Karpas-422 (cell line): ENCODE data around the gene SLC7A9. TPM values are rescaled to one million over a fixed set of nuclear protein-coding genes. Genes with fewer than 3 reads are reported as not detected.

ENCODE experiments used
- DNase-seq: peaks from one replicate; pipeline ENCODE4 v3.0.0-alpha.2; 2015
- H2AFZ ChIP-seq: fragments of 200-600 bp; sonication (generic); 2 replicates; pipeline ENCODE4 v1.6.1; 2014; ENCODE audit warnings: antibody characterized with exemption, low read length, mixed read lengths
- H3K27ac ChIP-seq: fragments of 200-600 bp; sonication (generic); 2 replicates; pipeline ENCODE4 v1.5.1; 2014; ENCODE audit warnings: mild to moderate bottlenecking, low read length, moderate library complexity
- H3K27me3 ChIP-seq: fragments of 200-600 bp; sonication (generic); 2 replicates; pipeline ENCODE4 v1.6.1; 2014; ENCODE audit warnings: low read length, mixed read lengths
- H3K36me3 ChIP-seq: fragments of 200-600 bp; sonication (generic); 2 replicates; pipeline ENCODE4 v1.6.1; 2014; ENCODE audit warnings: low read length, mixed read lengths; ENCODE audit not compliant: insufficient read depth
- H3K4me1 ChIP-seq: fragments of 200-600 bp; sonication (generic); 2 replicates; pipeline ENCODE4 v1.6.1; 2014; ENCODE audit warnings: mild to moderate bottlenecking, low read length, mixed read lengths
- H3K4me2 ChIP-seq: fragments of 200-600 bp; sonication (generic); 2 replicates; pipeline ENCODE4 v1.6.1; 2014; ENCODE audit warnings: low read length, low read depth, mild to moderate bottlenecking; ENCODE audit not compliant: poor library complexity, severe bottlenecking
- H3K4me3 ChIP-seq: fragments of 200-600 bp; sonication (generic); 2 replicates; pipeline ENCODE4 v1.5.1; 2014; ENCODE audit warnings: mild to moderate bottlenecking, antibody characterized with exemption, low read length, mixed read lengths
- H3K79me2 ChIP-seq: fragments of 200-600 bp; sonication (generic); 2 replicates; pipeline ENCODE4 v1.6.1; 2014; ENCODE audit warnings: mild to moderate bottlenecking, low read length, mixed read lengths
- H3K9ac ChIP-seq: fragments of 200-600 bp; sonication (generic); 2 replicates; pipeline ENCODE4 v1.6.0; 2014; ENCODE audit warnings: low read length
- H3K9me2 ChIP-seq: fragments of 200-600 bp; sonication (generic), shearing (Covaris generic); replicated peaks from 2 replicates; pipeline ENCODE4 v1.6.0; 2014; ENCODE audit warnings: mild to moderate bottlenecking, low read length, moderate library complexity; ENCODE audit not compliant: insufficient read depth
- H3K9me3 ChIP-seq: fragments of 300-700, 200-600 bp; sonication (generic); 2 replicates; pipeline ENCODE4 v1.6.1; 2014; ENCODE audit warnings: low read length, mixed read lengths
- H4K20me1 ChIP-seq: fragments of 200-600 bp; sonication (generic); 2 replicates; pipeline ENCODE4 v1.6.1; 2014; ENCODE audit warnings: mild to moderate bottlenecking, antibody characterized with exemption, low read length, low read depth; ENCODE audit not compliant: insufficient read depth
- total RNA-seq: library from RNA; depleted of rRNA; stranded (reverse); fragments of >200 nt; shearing (Covaris generic); gene quantifications from 2 replicates; pipeline ENCODE4 v1.2.3, GENCODE V29; 2014; ENCODE audit warnings: low replicate concordance

The SLC7A9 gene
- total RNA-seq, 1 experiment from 2014 or later, result not detected

DNA sequence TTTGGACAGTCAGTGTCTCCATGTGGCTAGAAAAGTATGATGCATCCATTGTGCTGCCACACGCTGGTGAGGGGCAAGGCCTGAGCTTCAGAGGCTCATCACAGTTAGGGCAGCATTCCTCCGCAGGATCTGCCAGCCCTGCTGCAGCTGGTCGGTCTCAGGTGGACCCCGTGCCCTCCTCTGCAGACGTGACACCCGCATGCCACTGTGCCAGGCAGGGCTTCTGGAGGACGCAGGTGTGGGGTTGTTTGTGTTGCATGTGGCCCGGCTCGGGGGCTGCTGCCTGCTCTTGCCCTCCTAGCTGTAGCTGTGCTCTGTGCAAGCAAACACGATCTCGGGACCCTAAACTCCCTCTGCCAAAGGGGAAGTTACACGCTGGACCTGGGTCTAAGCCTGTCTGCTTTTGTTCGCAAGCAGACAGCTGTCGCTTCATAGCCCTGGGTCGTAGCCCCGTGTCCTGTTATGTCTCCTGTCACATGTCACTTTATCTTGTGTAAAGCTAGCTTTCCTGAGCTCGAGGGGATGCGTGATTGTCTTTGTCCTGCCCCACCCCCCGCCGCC, 45.3 kb downstream of the SLC7A9 start:
- Histone ChIP-seq H4K20me1 (no peaks in the 10 kb centered on the region), H3K4me2 (no peak overlapping the region), H3K9me2 (no peaks in the 10 kb centered on the region), H2AFZ (no peak overlapping the region), H3K27me3 (no peaks in the 10 kb centered on the region), H3K36me3 (no peaks in the 10 kb centered on the region), H3K9me3 (no peaks in the 10 kb centered on the region), H3K4me1 (no peaks in the 10 kb centered on the region), H3K4me3 (no peak overlapping the region), H3K79me2 (no peaks in the 10 kb centered on the region), H3K9ac (no peak overlapping the region), H3K27ac (no peak overlapping the region)
- no peak for DNase-seq

DNA sequence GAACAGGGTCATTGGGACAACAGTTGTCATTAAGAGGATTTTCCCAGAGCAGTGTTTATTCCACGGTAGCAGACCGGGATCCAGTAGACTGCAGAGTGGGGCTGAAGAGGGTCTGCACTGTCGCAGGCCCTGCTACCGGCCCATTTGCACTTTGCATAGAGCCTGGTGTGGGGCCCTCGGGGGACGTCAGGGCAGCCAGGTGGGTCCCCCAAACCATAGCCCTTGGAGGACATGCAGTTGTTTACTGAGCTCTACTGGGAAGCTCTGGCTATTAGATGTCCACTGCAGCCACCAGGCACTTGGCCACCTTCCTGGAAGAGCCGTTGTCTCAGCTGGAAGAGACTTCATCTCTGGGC, 45.8 kb downstream of the SLC7A9 start:
- no peaks in the 10 kb centered on the region for H3K36me3 ChIP-seq
- no peak overlapping the region for H3K9ac ChIP-seq
- H3K4me1 ChIP-seq, result no peaks in the 10 kb centered on the region
- no peak overlapping the region for H3K27ac ChIP-seq
- no peaks in the 10 kb centered on the region for H3K9me3 ChIP-seq
- peak; percentile 17 for DNase-seq
- H3K27me3 ChIP-seq, result no peaks in the 10 kb centered on the region
- H3K79me2 ChIP-seq, result no peaks in the 10 kb centered on the region
- no peaks in the 10 kb centered on the region for H4K20me1 ChIP-seq
- no peak overlapping the region for H2AFZ ChIP-seq
- no peaks in the 10 kb centered on the region for H3K9me2 ChIP-seq
- H3K4me2 ChIP-seq, result no peak overlapping the region
- H3K4me3 ChIP-seq, result no peak overlapping the region

DNA sequence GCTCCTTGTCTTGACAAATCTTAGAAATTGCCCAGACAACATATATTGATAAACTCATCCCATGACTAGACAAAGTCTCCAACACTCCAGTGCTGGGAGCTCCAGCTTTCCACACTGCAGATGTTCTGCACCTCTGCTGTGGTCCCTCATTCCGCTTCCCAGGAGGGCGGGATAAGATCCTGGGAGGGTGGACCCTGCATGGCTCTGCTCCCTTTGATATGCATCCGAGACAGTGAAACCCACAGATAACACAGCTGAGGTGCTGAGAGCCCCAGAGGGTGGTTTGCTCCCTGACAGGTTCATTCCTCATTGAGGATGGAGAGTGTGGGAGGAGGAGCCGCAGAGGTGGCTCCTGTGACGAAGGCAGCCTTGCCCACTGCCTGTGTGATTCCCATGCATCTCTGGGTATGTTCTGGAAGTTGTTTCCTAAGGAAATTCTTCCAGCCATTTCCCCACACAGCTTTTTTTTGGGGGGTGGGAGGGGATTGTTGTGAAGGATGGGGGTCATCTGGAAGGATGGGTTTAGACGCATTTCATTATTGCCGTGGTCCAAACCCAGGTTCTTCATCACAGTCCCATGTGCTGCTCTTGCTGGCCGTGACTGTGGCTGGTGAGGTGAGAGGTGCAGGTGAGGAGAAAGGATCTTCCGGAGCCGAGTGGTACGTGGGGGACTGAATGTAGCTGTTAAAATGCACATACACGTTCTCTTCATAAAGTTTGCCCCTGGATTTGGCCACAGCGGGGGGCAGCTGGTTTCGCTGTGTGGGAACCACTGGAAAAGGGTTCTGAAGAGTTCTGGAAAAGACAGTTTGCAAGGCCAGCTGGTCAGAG, 46.4 kb downstream of the SLC7A9 start:
- no peak overlapping the region for H2AFZ ChIP-seq
- no peaks in the 10 kb centered on the region for H3K27me3 ChIP-seq
- no peak overlapping the region for H3K4me3 ChIP-seq
- H3K27ac ChIP-seq, result no peak overlapping the region
- peak; percentile 29 for DNase-seq
- H3K9me2 ChIP-seq, result no peaks in the 10 kb centered on the region
- no peak overlapping the region for H3K9ac ChIP-seq
- no peaks in the 10 kb centered on the region for H3K79me2 ChIP-seq
- no peaks in the 10 kb centered on the region for H4K20me1 ChIP-seq
- H3K9me3 ChIP-seq, result no peaks in the 10 kb centered on the region
- H3K4me1 ChIP-seq, result no peaks in the 10 kb centered on the region
- H3K36me3 ChIP-seq, result no peaks in the 10 kb centered on the region
- no peak overlapping the region for H3K4me2 ChIP-seq

DNA sequence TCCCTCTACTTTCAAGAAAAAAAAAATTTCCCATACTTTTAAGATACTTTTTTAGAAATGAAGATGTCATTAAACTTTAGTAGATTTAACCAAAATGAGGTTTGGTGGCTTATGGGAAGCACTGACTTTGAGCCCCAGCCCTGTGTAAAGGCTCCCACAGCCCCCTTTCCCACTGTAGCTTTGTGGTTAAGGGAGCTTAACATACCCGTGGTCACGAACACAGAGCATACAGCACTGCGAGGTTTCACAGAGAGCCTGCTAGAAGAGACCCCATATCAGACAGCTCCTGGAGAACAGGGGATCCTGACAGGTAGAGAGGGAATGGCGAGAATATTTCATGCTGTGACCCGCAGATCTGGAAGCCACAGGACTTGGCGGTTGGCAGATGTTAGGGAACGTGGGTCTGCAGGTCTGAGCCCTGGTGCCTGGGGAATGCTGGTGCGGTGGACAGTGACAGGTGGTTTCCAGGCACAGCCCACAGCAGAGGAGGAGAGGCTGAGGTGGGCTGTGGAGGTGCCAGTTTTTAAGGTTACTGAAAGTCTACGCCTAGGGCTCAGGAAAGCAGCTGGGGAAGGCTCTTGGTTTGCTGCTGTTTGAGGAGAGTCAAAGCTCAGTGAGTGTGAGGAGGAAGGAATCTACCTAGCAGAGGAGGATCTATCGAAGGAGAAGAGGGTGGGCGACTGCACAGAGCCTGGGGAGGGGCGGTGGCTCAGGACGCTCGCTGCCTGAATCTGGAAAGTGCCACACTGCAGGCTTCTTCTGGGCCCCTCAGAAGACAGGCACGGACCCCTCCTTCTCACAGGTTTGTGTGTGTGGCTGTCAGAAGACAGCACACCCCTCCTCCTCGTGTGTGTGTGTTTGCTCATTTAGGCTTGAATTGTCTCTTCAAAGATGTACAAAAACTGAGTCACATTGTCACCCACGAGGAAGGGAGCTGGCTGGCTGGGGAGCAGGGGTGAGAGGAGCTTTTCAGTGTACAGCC, 49.9 kb downstream of the SLC7A9 start:
- H3K9me3 ChIP-seq, result no peaks in the 10 kb centered on the region
- H3K27me3 ChIP-seq, result no peaks in the 10 kb centered on the region
- H4K20me1 ChIP-seq, result no peaks in the 10 kb centered on the region
- peak; percentile 38 for DNase-seq
- no peak overlapping the region for H2AFZ ChIP-seq
- H3K27ac ChIP-seq, result no peak overlapping the region
- no peak overlapping the region for H3K4me3 ChIP-seq
- no peaks in the 10 kb centered on the region for H3K36me3 ChIP-seq
- H3K79me2 ChIP-seq, result no peaks in the 10 kb centered on the region
- H3K4me1 ChIP-seq, result no peaks in the 10 kb centered on the region
- H3K9me2 ChIP-seq, result no peaks in the 10 kb centered on the region
- no peak overlapping the region for H3K9ac ChIP-seq
- no peak overlapping the region for H3K4me2 ChIP-seq

DNA sequence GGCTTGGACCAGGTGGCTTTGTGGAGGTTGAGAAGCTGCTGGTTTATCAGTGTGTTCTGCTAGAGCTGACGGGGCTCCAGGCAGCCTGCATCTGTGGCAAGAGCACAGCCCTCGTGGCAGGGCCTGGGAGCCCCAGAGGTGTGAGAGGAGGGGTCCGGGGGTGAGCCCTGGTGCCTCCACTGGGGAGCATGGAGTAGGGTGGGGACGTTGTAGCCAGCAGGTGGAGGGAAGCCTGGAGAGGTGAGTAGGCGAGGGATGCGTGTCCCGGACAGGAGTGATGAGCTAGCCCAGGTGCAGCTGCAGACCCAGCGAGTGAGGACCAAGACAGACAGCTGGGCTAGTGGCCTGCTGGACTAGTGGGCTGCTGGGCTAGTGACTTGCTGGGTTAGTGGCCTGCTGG, 51.0 kb downstream of the SLC7A9 start:
- Histone ChIP-seq H3K27ac (no peak overlapping the region), H2AFZ (no peak overlapping the region), H3K9ac (no peak overlapping the region), H3K9me3 (no peaks in the 10 kb centered on the region), H3K9me2 (no peaks in the 10 kb centered on the region), H3K4me2 (no peak overlapping the region), H3K4me3 (no peak overlapping the region), H3K79me2 (no peaks in the 10 kb centered on the region), H3K36me3 (no peaks in the 10 kb centered on the region), H3K27me3 (no peaks in the 10 kb centered on the region), H4K20me1 (no peaks in the 10 kb centered on the region), H3K4me1 (no peaks in the 10 kb centered on the region)
- no peak for DNase-seq

DNA sequence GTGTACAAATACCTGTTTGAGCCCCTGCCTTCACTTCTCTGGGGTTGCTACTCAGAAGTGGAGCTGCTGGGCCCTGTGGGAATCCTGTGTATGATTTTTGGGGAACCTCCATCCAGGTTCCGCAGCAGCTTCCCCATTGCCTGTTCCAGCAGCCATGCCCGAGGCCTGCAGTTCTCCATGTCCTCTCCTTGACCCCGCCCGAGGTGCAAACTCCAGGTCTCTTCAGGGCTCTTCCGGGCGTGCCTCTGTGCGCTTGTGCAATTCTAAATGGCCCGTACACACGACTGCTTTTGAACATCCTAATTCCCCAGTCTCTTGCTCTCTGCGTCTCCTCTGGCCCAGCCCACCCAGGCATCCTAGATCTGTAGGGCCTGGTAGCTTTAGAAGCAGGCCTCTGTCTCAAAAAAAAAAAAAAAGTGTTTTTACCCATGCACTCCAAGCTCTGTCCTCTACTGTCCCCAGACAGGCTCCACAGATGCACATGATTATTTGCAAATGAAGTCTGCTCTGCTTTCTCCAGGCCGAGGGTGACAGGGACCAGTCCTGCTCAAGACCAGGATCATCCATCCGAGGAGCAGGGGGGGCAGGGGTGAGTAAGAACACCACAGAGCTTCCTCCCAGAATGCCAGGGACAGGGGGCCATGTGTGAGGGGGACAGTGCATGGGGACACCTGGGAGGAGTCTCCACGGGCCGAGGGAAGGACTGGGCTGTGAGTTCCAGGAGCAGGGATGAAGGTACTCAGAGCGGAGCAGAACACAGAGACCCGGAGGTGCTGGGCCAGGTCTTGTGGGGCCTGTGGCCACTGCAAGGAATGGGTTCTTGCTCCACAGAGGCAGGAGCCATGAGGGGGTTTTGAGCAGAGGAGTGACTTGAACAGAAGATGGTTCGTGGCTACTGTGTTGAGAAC, 51.7 kb downstream of the SLC7A9 start:
- no peaks in the 10 kb centered on the region for H3K79me2 ChIP-seq
- H2AFZ ChIP-seq, result no peak overlapping the region
- no peaks in the 10 kb centered on the region for H4K20me1 ChIP-seq
- no peaks in the 10 kb centered on the region for H3K9me3 ChIP-seq
- H3K27me3 ChIP-seq, result no peaks in the 10 kb centered on the region
- no peak overlapping the region for H3K4me3 ChIP-seq
- H3K4me1 ChIP-seq, result no peaks in the 10 kb centered on the region
- DNase-seq, result no peak
- no peak overlapping the region for H3K27ac ChIP-seq
- no peak overlapping the region for H3K9ac ChIP-seq
- H3K9me2 ChIP-seq, result no peaks in the 10 kb centered on the region
- no peak overlapping the region for H3K4me2 ChIP-seq
- no peaks in the 10 kb centered on the region for H3K36me3 ChIP-seq

DNA sequence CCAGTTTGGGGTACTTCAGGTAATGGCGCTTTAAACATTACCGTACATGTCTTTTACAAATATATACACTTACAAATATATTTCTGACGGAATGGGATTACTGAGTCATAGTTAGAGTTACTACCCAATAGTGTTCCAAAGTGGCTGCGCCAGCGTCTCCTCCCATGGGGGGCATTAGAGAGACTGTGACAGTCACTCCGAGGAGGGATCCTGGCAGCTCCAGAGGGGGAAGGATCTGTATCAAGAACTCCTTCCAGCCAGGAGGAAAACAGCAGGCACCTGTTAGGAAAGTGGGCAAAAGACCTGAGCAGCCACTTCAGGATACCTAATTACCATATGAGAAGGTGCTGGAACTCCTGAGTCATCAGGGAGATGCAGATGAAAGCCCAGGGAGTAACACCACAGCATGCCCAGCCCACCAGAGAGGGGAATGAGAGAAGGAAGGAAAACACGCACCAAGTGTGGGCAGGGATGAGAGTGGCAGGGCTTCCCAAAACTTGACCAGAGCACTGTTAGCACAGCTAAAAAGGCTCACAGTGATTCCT, 52.9 kb downstream of the SLC7A9 start:
- no peak overlapping the region for H3K4me3 ChIP-seq
- no peak overlapping the region for H2AFZ ChIP-seq
- no peaks in the 10 kb centered on the region for H3K79me2 ChIP-seq

More for the DNA sequence above, 52.9 kb downstream of the SLC7A9 start:
- no peak overlapping the region for H3K4me2 ChIP-seq
- H3K9ac ChIP-seq, result no peak overlapping the region
- no peaks in the 10 kb centered on the region for H3K27me3 ChIP-seq
- no peaks in the 10 kb centered on the region for H3K9me2 ChIP-seq
- no peaks in the 10 kb centered on the region for H4K20me1 ChIP-seq
- H3K36me3 ChIP-seq, result no peaks in the 10 kb centered on the region
- no peaks in the 10 kb centered on the region for H3K4me1 ChIP-seq
- H3K27ac ChIP-seq, result no peak overlapping the region
- no peak for DNase-seq
- no peaks in the 10 kb centered on the region for H3K9me3 ChIP-seq
